HEK293T (cell line): ENCODE measurements around the gene ANXA11.
"Not testable (repeated sequence)": the region's sequence is repeated elsewhere in the genome, so short reads cannot be mapped to it uniquely, and the experiment has no call there.

Experiments used
- ARNT ChIP-seq: fragments of 450-650 bp; IDR thresholded peaks from 2 replicates; pipeline ENCODE4 v1.6.1; 2017; ENCODE audit warnings: mild to moderate bottlenecking
- BHLHE40 ChIP-seq: fragments of 450-650 bp; IDR thresholded peaks from 2 replicates; pipeline ENCODE4 v1.6.1; 2016; ENCODE audit warnings: mild to moderate bottlenecking, moderate library complexity, borderline replicate concordance
- CTBP1 ChIP-seq: fragments of 450-650 bp; IDR thresholded peaks from 2 replicates; pipeline ENCODE4 v1.6.1; 2016; ENCODE audit warnings: borderline replicate concordance
- FOXA1 ChIP-seq: fragments of 450-650 bp; IDR thresholded peaks from 2 replicates; pipeline ENCODE4 v1.6.1; 2016; ENCODE audit warnings: mild to moderate bottlenecking
- FOXM1 ChIP-seq: fragments of 450-650 bp; IDR thresholded peaks from 2 replicates; pipeline ENCODE4 v1.6.1; 2017; ENCODE audit warnings: mild to moderate bottlenecking, borderline replicate concordance
- HDGF ChIP-seq: fragments of 450-650 bp; IDR thresholded peaks from 2 replicates; pipeline ENCODE4 v1.6.1; 2017; ENCODE audit warnings: antibody characterized with exemption, borderline replicate concordance
- L3MBTL2 ChIP-seq: fragments of 450-650 bp; conservative IDR thresholded peaks from 2 replicates; pipeline ENCODE4 v1.6.1; 2016; ENCODE audit warnings: mild to moderate bottlenecking
- LEF1 ChIP-seq: fragments of 450-650 bp; IDR thresholded peaks from 2 replicates; pipeline ENCODE4 v1.6.1; 2017; ENCODE audit warnings: mild to moderate bottlenecking, borderline replicate concordance
- NFRKB ChIP-seq: fragments of 450-650 bp; IDR thresholded peaks from 2 replicates; pipeline ENCODE4 v1.6.1; 2016; ENCODE audit warnings: mild to moderate bottlenecking, moderate library complexity
- PKNOX1 ChIP-seq: fragments of 450-650 bp; IDR thresholded peaks from 2 replicates; pipeline ENCODE4 v1.6.1; 2016
- SP1 ChIP-seq: fragments of 450-650 bp; IDR thresholded peaks from 2 replicates; pipeline ENCODE4 v1.6.1; 2017
- SUZ12 ChIP-seq: fragments of 450-650 bp; IDR thresholded peaks from 2 replicates; pipeline ENCODE4 v1.6.1; 2016; ENCODE audit warnings: mild to moderate bottlenecking
- TARDBP ChIP-seq: fragments of 450-650 bp; IDR thresholded peaks from 2 replicates; pipeline ENCODE4 v1.6.1; 2016
- ZNF384 ChIP-seq: fragments of 450-650 bp; IDR thresholded peaks from 2 replicates; pipeline ENCODE4 v1.6.1; 2016

- not testable (repeated sequence) for TF ChIP-seq LEF1, ZNF384, SP1, BHLHE40, FOXA1, HDGF, FOXM1, PKNOX1, ARNT, SUZ12, TARDBP, NFRKB, CTBP1, L3MBTL2
Measured at GRCh38 chr10:80218878-80219277, 13.5 kb upstream of the ANXA11 start.
